Mucosa of rectum (tissue), 2 donors: ENCODE results near the gene BACH2.
"Not testable (repeated sequence)": the region's sequence is repeated elsewhere in the genome, so short reads cannot be mapped to it uniquely, and the experiment has no call there.

Experiments
- H3K27ac ChIP-seq, 2 donors: one replicate each; pipeline ENCODE4 v1.7.0; 2013; ENCODE audit warnings: inconsistent platforms in 2 of 2, low read depth in 2 of 2, low read length in 2 of 2
- H3K27me3 ChIP-seq, 2 donors: one replicate each; pipeline ENCODE4 v1.7.0; 2013; ENCODE audit warnings: low read length in 2 of 2; ENCODE audit not compliant: control insufficient read depth in 2 of 2, insufficient read depth in 2 of 2
- H3K36me3 ChIP-seq, 2 donors: one replicate each; pipeline ENCODE4 v1.7.0; 2013; ENCODE audit warnings: low read length in 2 of 2; ENCODE audit not compliant: control insufficient read depth in 2 of 2, insufficient read depth in 2 of 2
- H3K4me1 ChIP-seq, 2 donors: one replicate each; pipeline ENCODE4 v1.7.0; 2013; ENCODE audit warnings: low read length in 2 of 2, mild to moderate bottlenecking in 1 of 2; ENCODE audit not compliant: control insufficient read depth in 2 of 2, insufficient read depth in 2 of 2
- H3K4me3 ChIP-seq, 2 donors: one replicate each; pipeline ENCODE4 v1.7.0; 2013; ENCODE audit warnings: low read length in 2 of 2
- H3K9ac ChIP-seq, 2 donors: one replicate each; pipeline ENCODE4 v1.7.0; 2013; ENCODE audit warnings: low read length in 2 of 2, low read depth in 1 of 2, mild to moderate bottlenecking in 1 of 2
- H3K9me3 ChIP-seq, 2 donors: one replicate each; pipeline ENCODE4 v1.7.0; 2013; ENCODE audit warnings: low read length in 2 of 2; ENCODE audit not compliant: control insufficient read depth in 2 of 2
- donor health status: healthy.
- donor health status: Normal muscosa, but diverticular disease.

The BACH2 gene

DNA sequence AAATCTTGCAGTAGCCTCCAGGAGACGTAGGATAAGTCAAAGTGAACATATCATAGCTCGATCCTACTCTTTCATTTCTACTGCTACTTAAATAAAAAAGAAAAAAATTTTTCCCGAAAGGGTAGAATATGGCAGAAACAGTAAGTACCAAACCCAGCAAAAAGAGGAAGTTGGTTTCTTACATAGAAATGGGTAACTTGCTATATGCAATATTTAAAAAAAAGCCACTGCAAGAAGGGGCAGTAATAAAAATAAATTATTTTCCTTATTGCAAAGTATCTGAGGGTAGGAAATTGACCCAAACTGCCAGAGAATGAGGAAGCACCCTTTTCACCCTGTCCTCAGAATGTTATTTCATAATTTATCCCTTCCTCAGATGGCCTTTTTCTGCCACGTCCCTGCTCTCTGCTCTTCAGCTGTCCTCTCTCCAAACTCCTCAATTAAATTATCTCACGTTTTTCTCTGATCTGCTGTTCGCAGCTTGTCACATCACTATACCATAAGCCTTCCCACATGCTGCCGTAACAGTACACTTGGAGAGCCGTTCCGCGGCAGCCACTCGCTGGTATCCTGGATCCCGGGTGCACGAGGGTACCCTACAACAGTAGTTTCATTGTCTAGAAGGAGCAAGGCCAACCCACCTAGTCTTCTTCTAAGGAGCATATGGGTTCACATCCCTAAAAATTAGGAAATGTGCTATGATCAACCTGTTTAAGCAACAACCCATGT, 149.6 kb downstream of the BACH2 start:
- no peaks in the 10 kb centered on the region for H3K36me3 ChIP-seq
- no peaks in the 10 kb centered on the region for H3K27me3 ChIP-seq
- no peak overlapping the region for H3K27ac ChIP-seq
- H3K9ac ChIP-seq = no peak overlapping the region
- H3K9me3 ChIP-seq = no peaks in the 10 kb centered on the region
- H3K4me1 ChIP-seq = no peaks in the 10 kb centered on the region
- no peak overlapping the region for H3K4me3 ChIP-seq

- Histone ChIP-seq H3K4me1 (no peaks in the 10 kb centered on the region), H3K9ac (no peak overlapping the region), H3K4me3 (no peak overlapping the region), H3K9me3 (no peaks in the 10 kb centered on the region), H3K27me3 (no peaks in the 10 kb centered on the region), H3K36me3 (no peaks in the 10 kb centered on the region), H3K27ac (no peak overlapping the region)
These were observed 150.6 kb downstream of the BACH2 start for GRCh38 chr6:90146024-90146423.

DNA sequence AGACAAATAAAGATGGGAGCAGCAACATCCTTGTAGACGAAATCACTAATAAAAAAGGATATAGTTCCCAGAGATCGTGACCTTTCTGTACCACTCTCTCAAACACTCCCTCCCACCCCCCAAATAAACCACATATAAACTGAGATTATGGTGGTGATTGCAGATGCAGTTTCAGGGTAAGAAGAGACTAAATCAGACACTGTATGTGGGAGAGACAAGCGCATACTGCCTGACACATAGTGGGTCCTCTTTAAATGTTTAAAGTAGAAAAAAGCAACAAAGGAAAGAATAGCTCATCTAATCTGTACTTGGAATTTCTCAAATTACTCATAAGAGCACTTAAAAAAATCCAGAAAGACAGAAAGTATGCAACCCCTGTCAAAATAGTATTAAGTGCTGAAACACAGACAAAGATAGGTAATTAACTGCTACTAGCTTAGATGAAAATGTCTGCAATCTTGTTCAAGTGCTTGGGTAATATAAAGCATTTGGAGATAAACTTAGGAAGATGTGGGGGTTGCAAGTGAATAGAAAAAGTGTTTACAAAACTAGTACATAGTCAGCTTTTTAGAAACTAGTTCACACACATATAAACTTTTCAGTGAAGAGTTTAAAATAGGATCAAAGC, 151.6 kb downstream of the BACH2 start:
- H3K9me3 ChIP-seq = no peaks in the 10 kb centered on the region
- no peaks in the 10 kb centered on the region for H3K27me3 ChIP-seq
- no peak overlapping the region for H3K27ac ChIP-seq
- no peaks in the 10 kb centered on the region for H3K36me3 ChIP-seq
- no peak overlapping the region for H3K9ac ChIP-seq
- H3K4me3 ChIP-seq = no peak overlapping the region
- no peaks in the 10 kb centered on the region for H3K4me1 ChIP-seq

DNA sequence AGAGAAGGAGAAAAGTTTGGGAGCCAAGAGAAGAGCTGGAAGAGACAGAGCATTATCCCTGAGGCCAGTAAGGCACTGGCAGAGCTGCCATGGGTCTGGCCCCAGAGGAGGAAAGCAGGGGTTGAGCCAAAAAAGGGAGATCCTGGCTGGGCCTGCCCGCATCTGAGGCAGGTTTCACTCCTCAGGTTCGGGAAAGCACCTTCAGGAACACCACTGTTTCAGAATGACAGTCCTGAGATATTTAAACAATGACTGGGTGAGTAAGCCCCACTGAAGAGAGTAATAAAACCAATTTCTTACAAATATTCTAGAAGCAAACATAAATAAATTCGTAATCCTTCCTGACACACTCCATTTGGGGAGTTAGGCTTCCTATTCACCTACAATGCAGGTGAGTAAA, 152.2 kb downstream of the BACH2 start:
- no peak overlapping the region for H3K9ac ChIP-seq
- H3K4me1 ChIP-seq = no peaks in the 10 kb centered on the region

DNA sequence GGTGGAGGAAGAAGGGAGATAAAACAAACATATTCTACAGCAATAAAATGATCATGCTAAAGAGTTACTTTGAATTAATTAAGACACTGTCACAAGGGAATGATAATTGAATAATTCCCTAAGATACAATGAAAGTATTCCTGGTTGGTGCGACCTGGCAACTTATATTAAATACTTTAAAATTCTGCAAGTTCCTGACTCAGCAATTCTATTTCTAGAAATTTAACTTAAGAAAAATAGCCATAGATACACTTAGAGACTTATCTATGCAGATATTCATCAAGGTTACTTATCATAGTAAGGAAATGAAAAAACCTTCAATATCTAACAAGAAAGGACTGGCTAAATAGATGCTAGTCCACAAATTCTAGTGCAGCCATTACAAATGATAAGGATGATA, 156.0 kb downstream of the BACH2 start:
- no peaks in the 10 kb centered on the region for H3K9me3 ChIP-seq
- no peak overlapping the region for H3K9ac ChIP-seq
- no peaks in the 10 kb centered on the region for H3K36me3 ChIP-seq
- no peak overlapping the region for H3K4me3 ChIP-seq
- no peaks in the 10 kb centered on the region for H3K27me3 ChIP-seq
- H3K4me1 ChIP-seq = no peaks in the 10 kb centered on the region
- H3K27ac ChIP-seq = no peak overlapping the region

More for the DNA sequence above, 152.2 kb downstream of the BACH2 start:
- no peaks in the 10 kb centered on the region for H3K27me3 ChIP-seq
- no peak overlapping the region for H3K27ac ChIP-seq
- no peak overlapping the region for H3K4me3 ChIP-seq
- H3K36me3 ChIP-seq = no peaks in the 10 kb centered on the region
- H3K9me3 ChIP-seq = no peaks in the 10 kb centered on the region

DNA sequence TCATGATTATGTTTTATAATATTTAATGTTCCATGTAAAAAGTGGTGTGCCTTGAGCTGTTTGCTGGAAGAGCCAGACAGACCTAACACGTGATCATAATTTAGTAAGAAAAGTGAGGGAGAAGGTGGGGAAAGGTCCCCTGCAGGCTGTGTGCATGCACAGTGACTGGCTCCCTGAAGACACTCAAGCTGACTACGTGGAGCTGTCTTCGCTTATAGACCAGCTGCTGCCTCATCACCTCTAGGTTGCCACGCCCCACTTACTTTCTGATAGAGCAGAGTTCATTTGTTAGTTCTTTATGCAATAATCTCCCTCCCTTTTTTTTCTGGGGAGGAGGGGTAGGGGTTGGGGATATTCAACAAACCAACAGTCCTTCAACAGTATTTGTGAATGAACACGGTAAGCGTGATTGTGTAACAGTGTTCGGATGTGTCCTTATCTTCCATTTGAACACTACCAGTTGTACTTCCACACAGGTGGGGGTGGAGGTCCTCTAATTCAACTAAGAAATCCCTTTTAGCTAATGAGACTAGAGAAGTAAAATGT, 157.3 kb downstream of the BACH2 start:
- Histone ChIP-seq H3K4me3 (no peak overlapping the region), H3K9ac (no peak overlapping the region), H3K27me3 (no peaks in the 10 kb centered on the region), H3K4me1 (no peaks in the 10 kb centered on the region), H3K36me3 (no peaks in the 10 kb centered on the region), H3K27ac (no peak overlapping the region), H3K9me3 (no peaks in the 10 kb centered on the region)

DNA sequence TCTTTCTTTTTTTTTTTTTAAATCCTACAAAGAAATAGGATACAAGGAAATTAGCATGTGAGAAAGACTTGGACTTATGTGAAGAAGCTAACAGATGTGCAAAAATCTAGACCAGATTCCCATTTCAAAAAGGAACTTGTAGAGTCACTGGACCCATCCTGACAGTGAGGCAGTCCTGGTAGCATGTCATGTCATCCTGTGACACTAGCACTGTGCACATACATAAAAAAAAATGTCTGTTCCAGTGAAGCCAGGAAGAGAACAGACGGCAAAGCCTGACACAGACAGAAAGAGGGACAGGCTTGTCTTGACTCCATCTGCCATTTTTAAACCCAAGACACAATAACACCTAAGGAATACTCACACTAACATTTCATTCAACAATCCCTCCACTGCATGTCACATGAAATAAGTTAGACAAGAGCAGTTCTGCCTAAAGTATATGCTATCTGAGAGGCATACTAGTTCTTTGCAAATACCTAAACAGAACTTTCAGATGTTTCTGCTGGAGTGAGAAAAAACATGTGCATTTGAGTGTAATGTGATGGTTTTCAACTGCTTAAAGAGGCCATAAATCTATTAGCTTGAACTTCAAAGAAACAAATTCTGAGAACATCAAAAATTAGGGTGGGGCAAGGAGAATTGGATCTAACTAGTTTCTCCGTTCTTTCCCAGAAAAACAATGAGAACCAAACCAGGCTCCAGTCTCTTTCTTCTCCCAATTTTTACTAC, 159.6 kb downstream of the BACH2 start:
- Histone ChIP-seq H3K9me3 (no peaks in the 10 kb centered on the region), H3K9ac (no peak overlapping the region), H3K36me3 (no peaks in the 10 kb centered on the region), H3K4me1 (no peaks in the 10 kb centered on the region), H3K27ac (no peak overlapping the region), H3K27me3 (no peaks in the 10 kb centered on the region), H3K4me3 (no peak overlapping the region)

DNA sequence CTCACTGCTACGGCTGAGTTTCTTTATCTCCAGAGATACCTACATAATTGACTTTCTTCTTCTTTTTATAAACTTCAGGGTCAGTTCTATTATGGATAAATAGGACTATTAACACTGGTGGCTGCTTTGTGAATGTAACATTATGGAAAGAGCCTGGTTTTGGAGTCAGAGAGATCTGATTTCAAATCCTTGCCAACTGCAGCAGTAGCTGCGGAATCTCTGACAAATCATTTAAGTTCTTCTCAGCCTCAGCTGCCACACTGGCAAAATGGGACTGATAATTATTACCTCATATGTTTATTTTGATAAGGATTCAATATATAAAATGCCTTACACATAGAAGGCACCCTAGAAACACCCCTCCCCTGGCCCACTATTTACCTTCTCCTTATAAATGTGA, 160.5 kb downstream of the BACH2 start:
- H3K9ac ChIP-seq = no peak overlapping the region

GRCh38 chr6:90135667-90136066, 161.0 kb downstream of the BACH2 start:
- Histone ChIP-seq H3K27me3 (no peaks in the 10 kb centered on the region), H3K27ac (no peak overlapping the region), H3K9ac (no peak overlapping the region), H3K4me3 (no peak overlapping the region), H3K9me3 (no peaks in the 10 kb centered on the region), H3K36me3 (no peaks in the 10 kb centered on the region), H3K4me1 (no peaks in the 10 kb centered on the region)

More for the DNA sequence above, 160.5 kb downstream of the BACH2 start:
- no peaks in the 10 kb centered on the region for H3K36me3 ChIP-seq
- H3K9me3 ChIP-seq = no peaks in the 10 kb centered on the region
- no peaks in the 10 kb centered on the region for H3K27me3 ChIP-seq
- H3K4me3 ChIP-seq = no peak overlapping the region
- H3K4me1 ChIP-seq = no peaks in the 10 kb centered on the region
- H3K27ac ChIP-seq = no peak overlapping the region

GRCh38 chr6:90133664-90134063, 163.0 kb downstream of the BACH2 start:
- not testable (repeated sequence) for H3K4me3 ChIP-seq, H3K36me3 ChIP-seq, H3K9ac ChIP-seq, H3K9me3 ChIP-seq, H3K4me1 ChIP-seq, H3K27me3 ChIP-seq, H3K27ac ChIP-seq
